Measurements from ENCODE around the gene ARPC1B.

- TF ChIP-seq POLR2A (IDR thresholded peaks at IDR 0.05; ENCODE audit: low read depth, low read length) (no peak), TAF1 (IDR thresholded peaks at IDR 0.05; ENCODE audit: low read depth, low read length) (no peak), POLR2AphosphoS5 (IDR thresholded peaks at IDR 0.05; ENCODE audit: low read depth, low read length) (no peak; the same call in 1 of the 2 replicates), POU2F2 (IDR thresholded peaks at IDR 0.05; ENCODE audit: low read depth, low read length) (no peak), PAX5 (IDR thresholded peaks at IDR 0.05; ENCODE audit: insufficient read depth, low read length, severe bottlenecking) (no peak)
These were observed 25.1 kb downstream of the ARPC1B start for GRCh38 chr7:99399597-99399996.

Measured in GM12891 (cell line).